ENCODE results near the gene TPO. TPM values are rescaled to one million over a fixed set of nuclear protein-coding genes. Genes with fewer than 3 reads are reported as not detected.

The TPO gene
- total RNA-seq, 1 experiment from 2014 or later = not detected

DNA sequence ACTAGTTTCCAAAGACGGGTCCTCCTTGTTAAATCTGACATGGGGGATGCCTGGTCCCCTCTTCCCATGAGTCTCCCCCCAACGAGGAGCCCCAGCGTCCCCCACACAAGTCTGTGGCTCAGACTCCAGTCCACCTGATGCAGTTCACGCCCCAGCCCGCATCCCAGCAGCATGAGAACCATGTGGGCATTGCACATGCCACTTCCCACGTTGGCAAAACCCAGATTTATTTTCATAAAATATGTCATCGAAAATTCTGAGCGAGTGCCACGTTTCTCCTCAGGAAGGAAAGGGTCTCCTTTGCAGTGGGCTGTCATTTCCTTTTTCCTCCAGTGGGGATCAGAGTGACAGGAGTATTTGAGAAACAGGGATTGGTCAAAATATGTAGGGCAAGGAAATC is 45.7 kb upstream of the TPO start (continued):
- TF ChIP-seq, protein P1, sequence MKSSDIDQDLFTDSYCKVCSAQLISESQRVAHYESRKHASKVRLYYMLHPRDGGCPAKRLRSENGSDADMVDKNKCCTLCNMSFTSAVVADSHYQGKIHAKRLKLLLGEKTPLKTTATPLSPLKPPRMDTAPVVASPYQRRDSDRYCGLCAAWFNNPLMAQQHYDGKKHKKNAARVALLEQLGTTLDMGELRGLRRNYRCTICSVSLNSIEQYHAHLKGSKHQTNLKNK (CRISPR knock-in tag; IDR thresholded peaks at IDR 0.05) = no peak
- TF ChIP-seq, protein P2, sequence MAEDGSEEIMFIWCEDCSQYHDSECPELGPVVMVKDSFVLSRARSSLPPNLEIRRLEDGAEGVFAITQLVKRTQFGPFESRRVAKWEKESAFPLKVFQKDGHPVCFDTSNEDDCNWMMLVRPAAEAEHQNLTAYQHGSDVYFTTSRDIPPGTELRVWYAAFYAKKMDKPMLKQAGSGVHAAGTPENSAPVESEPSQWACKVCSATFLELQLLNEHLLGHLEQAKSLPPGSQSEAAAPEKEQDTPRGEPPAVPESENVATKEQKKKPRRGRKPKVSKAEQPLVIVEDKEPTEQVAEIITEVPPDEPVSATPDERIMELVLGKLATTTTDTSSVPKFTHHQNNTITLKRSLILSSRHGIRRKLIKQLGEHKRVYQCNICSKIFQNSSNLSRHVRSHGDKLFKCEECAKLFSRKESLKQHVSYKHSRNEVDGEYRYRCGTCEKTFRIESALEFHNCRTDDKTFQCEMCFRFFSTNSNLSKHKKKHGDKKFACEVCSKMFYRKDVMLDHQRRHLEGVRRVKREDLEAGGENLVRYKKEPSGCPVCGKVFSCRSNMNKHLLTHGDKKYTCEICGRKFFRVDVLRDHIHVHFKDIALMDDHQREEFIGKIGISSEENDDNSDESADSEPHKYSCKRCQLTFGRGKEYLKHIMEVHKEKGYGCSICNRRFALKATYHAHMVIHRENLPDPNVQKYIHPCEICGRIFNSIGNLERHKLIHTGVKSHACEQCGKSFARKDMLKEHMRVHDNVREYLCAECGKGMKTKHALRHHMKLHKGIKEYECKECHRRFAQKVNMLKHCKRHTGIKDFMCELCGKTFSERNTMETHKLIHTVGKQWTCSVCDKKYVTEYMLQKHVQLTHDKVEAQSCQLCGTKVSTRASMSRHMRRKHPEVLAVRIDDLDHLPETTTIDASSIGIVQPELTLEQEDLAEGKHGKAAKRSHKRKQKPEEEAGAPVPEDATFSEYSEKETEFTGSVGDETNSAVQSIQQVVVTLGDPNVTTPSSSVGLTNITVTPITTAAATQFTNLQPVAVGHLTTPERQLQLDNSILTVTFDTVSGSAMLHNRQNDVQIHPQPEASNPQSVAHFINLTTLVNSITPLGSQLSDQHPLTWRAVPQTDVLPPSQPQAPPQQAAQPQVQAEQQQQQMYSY (CRISPR knock-in tag; IDR thresholded peaks at IDR 0.05) = no peak
- TF ChIP-seq CDX4 (CRISPR knock-in tag; IDR thresholded peaks at IDR 0.05; ENCODE audit: borderline replicate concordance) (no peak), CREB1 (CRISPR knock-in tag; IDR thresholded peaks at IDR 0.05) (no peak), GABPB1 (CRISPR knock-in tag; IDR thresholded peaks at IDR 0.05) (no peak)

- TF ChIP-seq USF1 (CRISPR knock-in tag; IDR thresholded peaks at IDR 0.05) = no peak
- TF ChIP-seq ZNF219 (CRISPR knock-in tag; IDR thresholded peaks at IDR 0.05; ENCODE audit: borderline replicate concordance) = no peak
- no peak for TF ChIP-seq NFATC4 (CRISPR knock-in tag; IDR thresholded peaks at IDR 0.05)
- TF ChIP-seq TEAD1 (CRISPR knock-in tag; IDR thresholded peaks at IDR 0.05) = no peak
- TF ChIP-seq HMGA2 (CRISPR knock-in tag; IDR thresholded peaks at IDR 0.05) = no peak
- no peak for TF ChIP-seq ZNF263 (CRISPR knock-in tag; IDR thresholded peaks at IDR 0.05; ENCODE audit: low read depth)
- TF ChIP-seq, protein P1 (CRISPR knock-in tag; IDR thresholded peaks at IDR 0.05) = no peak
- TF ChIP-seq TCF7 (CRISPR knock-in tag; IDR thresholded peaks at IDR 0.05; ENCODE audit: low read depth) = no peak
- TF ChIP-seq PRRX2 (CRISPR knock-in tag; IDR thresholded peaks at IDR 0.05) = no peak
- Mint-ChIP-seq H3K36me3 (no peaks in the 10 kb centered on the region), H3K4me1 (peaks cover 8% of the 10 kb centered on the region), H3K9me3 (no peaks in the 10 kb centered on the region), H3K27me3 (ENCODE audit: low read depth) (no peaks in the 10 kb centered on the region; the same call in 1 of the 2 replicates), H3K4me3 (no peak overlapping the region), H3K27ac (no peak overlapping the region)
- ATAC-seq = no peak
- CTCF ChIA-PET = interaction anchor here (1.5 kb wide), 1 partner anchor 12 kb away, joined by 3 read pairs; no protein-coding TSS in a partner anchor
- DNase-seq (ENCODE audit: low spot score) = no peak
- POLR2A ChIA-PET = no interaction called here
Measured at GRCh38 chr2:1369905-1370304, 43.4 kb upstream of the TPO start.

DNA sequence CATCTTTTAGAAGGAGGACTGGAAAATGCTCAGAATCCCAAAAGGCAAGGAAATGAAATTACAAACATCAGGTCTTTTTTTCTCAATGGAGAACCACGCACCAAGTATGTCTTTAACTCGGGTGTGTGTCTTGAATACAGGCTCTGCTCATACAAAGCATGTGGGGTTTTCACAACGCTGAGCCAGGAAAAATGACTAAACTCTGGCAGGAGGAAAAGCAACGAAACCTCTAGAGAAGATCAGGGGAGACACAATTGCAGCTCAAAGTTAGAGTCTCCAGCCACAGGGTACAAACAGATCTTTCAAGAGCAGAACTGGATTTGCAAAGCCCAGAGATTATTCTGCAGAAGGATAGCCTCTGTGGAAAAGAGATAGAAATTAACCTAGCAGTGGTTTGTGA is 42.8 kb upstream of the TPO start:
- no peaks in the 10 kb centered on the region for H3K9me3 Mint-ChIP-seq
- DNase-seq (ENCODE audit: low spot score) (no peak), ATAC-seq (no peak)
- ChIA-PET CTCF (interaction anchor here (1.5 kb wide), 1 partner anchor 11 kb away, joined by 3 read pairs; no protein-coding TSS in a partner anchor), POLR2A (no interaction called here)
- no peak overlapping the region for H3K4me3 Mint-ChIP-seq
- H3K27me3 Mint-ChIP-seq (ENCODE audit: low read depth) = no peaks in the 10 kb centered on the region; the same call in 1 of the 2 replicates
- H3K36me3 Mint-ChIP-seq = no peaks in the 10 kb centered on the region
- H3K4me1 Mint-ChIP-seq = peaks cover 2% of the 10 kb centered on the region; the same call in 1 of the 2 replicates
- no peak overlapping the region for H3K27ac Mint-ChIP-seq
- TF ChIP-seq SOX15 (CRISPR knock-in tag; IDR thresholded peaks at IDR 0.05) = no peak

GRCh38 chr2:1371082-1371481 is 42.2 kb upstream of the TPO start:
- Mint-ChIP-seq H3K4me3 (no peak overlapping the region), H3K27me3 (ENCODE audit: low read depth) (no peaks in the 10 kb centered on the region; the same call in 1 of the 2 replicates), H3K27ac (no peak overlapping the region), H3K9me3 (no peaks in the 10 kb centered on the region), H3K4me1 (no peaks in the 10 kb centered on the region), H3K36me3 (no peaks in the 10 kb centered on the region)
- ATAC-seq = no peak
- TF ChIP-seq TCF7 (CRISPR knock-in tag; IDR thresholded peaks at IDR 0.05; ENCODE audit: low read depth) = no peak
- no peak for TF ChIP-seq JAZF1 (CRISPR knock-in tag; IDR thresholded peaks at IDR 0.05)
- no peak for TF ChIP-seq NFATC4 (CRISPR knock-in tag; IDR thresholded peaks at IDR 0.05)
- no peak for DNase-seq (ENCODE audit: low spot score)
- ChIA-PET POLR2A (no interaction called here), CTCF (no interaction called here)
